BE2C (cell line): ENCODE measurements around the gene GNS.

Experiments
- DNase-seq: peaks from one replicate; pipeline ENCODE4 v3.0.0-alpha.2; 2020
- H3K27me3 ChIP-seq: fragments of 250-450 bp; sonication (Bioruptor Pico); 2 replicates; pipeline ENCODE4 v1.5.1; 2020; ENCODE audit warnings: mild to moderate bottlenecking
- H3K36me3 ChIP-seq: fragments of 250-450 bp; sonication (Bioruptor Pico); 2 replicates; pipeline ENCODE4 v1.5.1; 2020; ENCODE audit warnings: mild to moderate bottlenecking
- H3K4me1 ChIP-seq: fragments of 250-450 bp; sonication (Bioruptor Pico); 2 replicates; pipeline ENCODE4 v1.5.1; 2020
- H3K4me3 ChIP-seq: 2 replicates; pipeline ENCODE4 v1.5.1; 2011; ENCODE audit warnings: low read depth, low read length
- H3K9me3 ChIP-seq: fragments of 250-450 bp; sonication (Bioruptor Pico); 2 replicates; pipeline ENCODE4 v1.5.1; 2020
- CTCF ChIP-seq: IDR thresholded peaks from 2 replicates; pipeline ENCODE4 v1.5.1; 2012; ENCODE audit warnings: mild to moderate bottlenecking, low read depth, low read length

The GNS gene

GRCh38 chr12:64793610-64794009 is 34.4 kb upstream of the GNS start:
- no peak overlapping the region for H3K4me3 ChIP-seq
- TF ChIP-seq CTCF, result no peak
- no peak for DNase-seq
- H3K27me3 ChIP-seq, result peaks cover 13% of the 10 kb centered on the region
- no peaks in the 10 kb centered on the region for H3K9me3 ChIP-seq
- no peaks in the 10 kb centered on the region for H3K4me1 ChIP-seq
- H3K36me3 ChIP-seq, result no peaks in the 10 kb centered on the region

DNA sequence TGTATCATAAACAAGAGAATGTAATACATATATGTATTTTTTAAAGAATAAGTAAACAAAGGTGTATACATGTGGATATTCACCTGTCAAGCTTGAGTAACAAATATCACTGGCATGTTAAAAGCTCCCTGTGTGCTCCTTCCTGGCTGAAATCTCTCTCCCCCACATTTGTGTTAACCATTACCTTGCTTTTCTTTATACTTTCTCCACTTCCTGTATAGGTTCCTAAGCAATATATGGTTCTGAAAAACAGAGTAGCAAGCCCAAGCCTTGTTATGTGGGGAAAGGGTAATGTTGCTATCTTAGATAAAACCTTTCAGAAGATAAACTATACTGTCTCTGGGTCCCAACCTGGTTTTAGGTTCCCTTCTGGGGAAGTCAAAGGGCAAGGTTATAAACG is 32.9 kb upstream of the GNS start:
- no peak for DNase-seq
- Histone ChIP-seq H3K4me1 (no peaks in the 10 kb centered on the region), H3K36me3 (no peaks in the 10 kb centered on the region), H3K4me3 (no peak overlapping the region), H3K9me3 (no peaks in the 10 kb centered on the region), H3K27me3 (peaks cover 16% of the 10 kb centered on the region)
- TF ChIP-seq CTCF, result no peak

DNA sequence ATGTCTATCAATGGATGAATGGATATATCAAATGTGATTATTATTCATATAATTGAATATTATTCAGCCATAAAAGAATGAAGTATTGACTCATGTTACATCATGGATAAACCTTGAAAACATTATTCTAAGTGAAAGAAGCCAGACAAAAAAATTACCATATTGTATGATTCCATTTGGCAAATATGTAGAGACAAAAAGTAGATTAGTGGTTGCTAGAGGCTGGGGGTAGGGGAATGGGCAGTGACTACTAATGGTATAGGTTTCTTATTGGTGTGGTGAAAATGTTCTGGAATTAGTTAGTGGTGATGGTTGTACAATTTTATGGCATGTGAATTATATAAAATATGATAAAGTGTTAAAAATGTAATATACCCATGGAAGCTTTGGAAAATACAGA is 31.8 kb upstream of the GNS start:
- DNase-seq, result no peak
- Histone ChIP-seq H3K4me3 (no peak overlapping the region), H3K9me3 (no peaks in the 10 kb centered on the region), H3K36me3 (no peaks in the 10 kb centered on the region), H3K4me1 (no peaks in the 10 kb centered on the region), H3K27me3 (peaks cover 15% of the 10 kb centered on the region)
- TF ChIP-seq CTCF, result no peak

GRCh38 chr12:64790166-64790565 is 31.0 kb upstream of the GNS start:
- H3K9me3 ChIP-seq, result no peaks in the 10 kb centered on the region
- DNase-seq, result no peak
- H3K36me3 ChIP-seq, result no peaks in the 10 kb centered on the region
- peaks cover 21% of the 10 kb centered on the region for H3K27me3 ChIP-seq
- no peak for TF ChIP-seq CTCF
- H3K4me3 ChIP-seq, result no peak overlapping the region
- no peaks in the 10 kb centered on the region for H3K4me1 ChIP-seq

DNA sequence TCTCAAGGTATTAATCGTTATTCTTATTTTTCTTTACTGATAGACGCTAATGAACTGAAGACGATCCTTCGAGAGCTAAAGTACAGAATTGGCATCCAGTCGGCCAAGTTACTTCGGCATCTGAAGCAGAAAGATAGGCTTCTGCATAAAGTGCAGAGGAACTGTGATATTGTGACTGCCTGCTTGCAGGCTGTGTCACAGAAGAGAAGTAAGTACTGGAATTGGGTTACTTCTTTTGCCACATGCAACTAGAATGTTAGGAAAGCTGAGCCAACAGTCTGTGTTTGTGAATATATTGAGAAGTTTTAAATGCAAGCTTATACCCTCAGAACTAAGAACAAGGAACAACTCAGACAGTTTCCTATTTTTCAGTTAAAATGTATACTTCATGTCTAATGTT is 26.6 kb upstream of the GNS start:
- no peaks in the 10 kb centered on the region for H3K4me1 ChIP-seq

More for the DNA sequence above, 26.6 kb upstream of the GNS start:
- no peak for TF ChIP-seq CTCF
- Histone ChIP-seq H3K4me3 (no peak overlapping the region), H3K9me3 (no peaks in the 10 kb centered on the region; the same call in 1 of the 2 replicates), H3K36me3 (no peaks in the 10 kb centered on the region), H3K27me3 (peaks cover 58% of the 10 kb centered on the region)
- no peak for DNase-seq
